SIG-M5 treated with dmso at 0.1 percent for 504 hours (cell line): ENCODE measurements around the gene SLC22A23.

ENCODE experiments used
- DNase-seq: peaks from one replicate; lab custom pipeline; 2025; ENCODE audit not compliant: unreplicated experiment; lab: John Stamatoyannopoulos, UW

SLC22A23 gene

DNA sequence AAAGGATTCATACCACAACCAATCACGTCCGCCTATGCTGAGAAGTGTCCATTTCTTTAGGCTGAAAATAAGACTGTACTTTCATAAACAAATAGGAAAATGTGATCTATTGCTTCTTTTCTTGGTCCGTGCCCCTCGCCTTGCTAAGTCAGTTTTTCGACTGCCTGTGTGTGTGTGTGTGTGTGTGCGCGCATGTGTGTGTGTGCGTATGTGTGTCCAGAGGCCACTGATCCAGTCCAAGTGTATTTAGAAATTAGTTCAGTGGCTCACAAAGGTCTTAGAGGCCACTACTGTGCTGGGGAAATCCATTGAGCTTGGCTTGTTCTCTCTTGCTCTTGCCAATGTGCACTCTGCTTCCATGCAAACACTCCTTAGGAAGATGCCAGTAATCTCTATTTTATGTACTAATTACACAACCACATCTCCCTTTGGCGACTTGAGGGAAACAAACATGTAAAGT, 50.5 kb downstream of the SLC22A23 start:
- DNase-seq: no peak

DNA sequence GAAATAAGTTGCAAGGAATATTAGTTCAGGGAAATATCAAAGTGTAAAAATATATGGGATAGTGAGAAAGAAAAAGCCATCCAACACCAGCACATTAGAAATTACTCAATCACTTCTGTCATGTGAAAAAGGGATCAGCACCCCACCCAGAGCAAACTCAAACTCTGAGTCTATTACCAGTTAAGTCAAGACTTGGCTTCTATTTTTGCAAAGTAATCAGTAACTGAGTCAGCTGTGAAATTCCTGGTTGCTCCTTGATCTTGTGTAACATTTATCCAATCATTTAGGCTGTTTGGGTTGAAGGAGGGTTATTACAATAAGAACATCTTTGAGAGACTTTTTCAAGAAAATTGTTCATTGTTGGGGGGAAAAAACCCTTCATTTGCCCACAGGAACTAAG, 51.2 kb downstream of the SLC22A23 start:
- no peak for DNase-seq

DNA sequence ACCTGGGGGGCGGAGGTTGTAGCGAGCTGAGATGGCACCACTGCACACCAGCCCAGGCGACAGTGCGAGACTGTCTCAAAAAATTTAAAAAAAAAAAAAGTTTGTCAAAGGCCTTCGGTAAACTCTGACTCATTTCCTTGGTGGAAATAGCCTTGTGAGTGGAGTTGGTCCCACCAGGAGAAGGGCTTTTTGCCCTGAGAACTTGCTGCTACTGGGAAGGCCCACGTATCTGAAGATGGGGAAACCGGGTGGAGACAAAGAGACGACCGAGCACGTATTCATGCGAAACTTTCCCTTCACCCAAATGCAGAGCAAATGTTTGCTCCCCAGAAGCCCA, 51.7 kb downstream of the SLC22A23 start:
- DNase-seq: no peak

DNA sequence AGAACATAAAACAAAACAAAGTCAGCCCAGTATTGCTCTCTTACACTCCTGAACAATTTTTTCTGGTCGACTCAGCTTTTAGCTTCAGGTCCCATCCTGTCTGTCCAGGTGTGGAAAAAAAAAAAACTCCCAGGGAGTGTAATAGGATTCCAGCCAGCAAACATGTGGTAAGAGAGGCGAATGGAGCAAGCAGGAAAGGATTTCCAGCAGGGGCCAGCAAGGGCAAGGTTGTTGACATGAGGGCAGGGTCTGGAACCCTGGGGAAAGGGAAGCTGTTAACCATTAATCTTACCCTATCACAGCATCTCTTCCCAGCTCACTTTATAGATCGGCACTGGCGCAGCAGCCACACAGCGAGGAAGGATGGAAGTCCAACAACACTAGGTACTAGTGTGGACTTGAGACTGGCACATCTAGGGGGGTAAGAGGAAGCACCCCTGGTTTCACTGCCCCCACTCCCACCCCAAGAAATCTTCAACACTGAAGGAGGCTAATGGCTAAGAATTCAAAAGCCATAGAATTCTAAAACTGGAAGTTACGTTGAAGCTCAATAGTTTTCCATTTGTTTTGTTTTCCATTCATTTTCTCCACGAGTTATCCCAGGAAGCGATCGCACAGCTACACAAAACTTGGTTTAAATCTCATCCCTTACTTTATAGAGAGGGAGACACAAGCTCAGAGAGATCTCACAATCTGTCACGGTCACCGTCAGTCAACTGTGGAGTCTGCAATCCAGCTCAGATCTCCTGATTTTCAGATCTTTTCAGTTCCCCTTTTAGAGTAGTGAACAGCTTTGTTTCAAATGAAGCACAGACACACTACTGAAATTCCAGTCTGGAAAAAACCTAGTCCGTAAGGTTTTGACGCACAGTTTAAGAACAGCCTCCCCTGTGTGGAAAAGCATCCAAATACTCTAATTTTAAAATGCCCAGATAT, 53.3 kb downstream of the SLC22A23 start:
- no peak for DNase-seq

DNA sequence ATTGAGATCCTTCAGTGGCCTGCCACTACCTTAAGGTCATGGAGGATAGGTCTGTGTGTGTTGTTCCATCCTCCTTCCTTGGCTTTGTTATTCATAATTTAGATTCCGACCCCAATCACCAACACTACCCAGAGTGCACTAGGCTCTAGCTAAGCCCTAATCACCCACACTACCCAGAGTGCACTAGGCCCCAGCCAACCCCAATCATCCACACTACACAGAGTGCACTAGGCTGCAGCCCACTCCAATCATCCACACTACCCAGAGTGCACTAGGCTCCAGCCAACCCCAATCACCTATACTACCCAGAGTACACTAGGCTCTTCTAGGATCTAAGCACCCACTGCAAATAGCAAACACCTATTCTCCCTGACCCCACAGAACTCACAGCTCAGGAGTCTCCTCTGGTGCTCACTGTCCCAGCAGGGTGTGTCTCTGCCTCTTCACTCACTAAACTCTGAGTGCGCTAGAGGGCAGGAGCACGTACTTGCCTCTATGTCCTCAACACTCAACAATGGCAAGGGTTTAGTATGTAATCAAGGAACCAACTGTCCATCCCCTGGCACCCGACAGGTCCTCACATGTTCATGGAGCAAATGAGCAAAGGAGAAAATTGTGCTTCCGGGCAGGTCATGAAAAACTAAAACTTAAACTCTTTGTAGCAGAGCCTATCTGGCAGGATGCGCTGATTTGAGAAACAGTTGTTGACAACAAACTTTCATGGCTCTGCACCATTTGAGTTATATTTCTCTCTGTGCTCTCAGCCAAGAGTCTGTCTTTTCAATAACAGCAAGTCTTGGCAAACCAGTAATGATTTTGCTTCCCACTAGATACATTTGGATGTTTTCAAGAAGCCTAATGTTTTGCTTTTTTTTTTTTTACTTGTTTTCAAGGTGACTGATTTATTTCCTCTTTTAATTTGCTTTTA, 54.3 kb downstream of the SLC22A23 start:
- no peak for DNase-seq

DNA sequence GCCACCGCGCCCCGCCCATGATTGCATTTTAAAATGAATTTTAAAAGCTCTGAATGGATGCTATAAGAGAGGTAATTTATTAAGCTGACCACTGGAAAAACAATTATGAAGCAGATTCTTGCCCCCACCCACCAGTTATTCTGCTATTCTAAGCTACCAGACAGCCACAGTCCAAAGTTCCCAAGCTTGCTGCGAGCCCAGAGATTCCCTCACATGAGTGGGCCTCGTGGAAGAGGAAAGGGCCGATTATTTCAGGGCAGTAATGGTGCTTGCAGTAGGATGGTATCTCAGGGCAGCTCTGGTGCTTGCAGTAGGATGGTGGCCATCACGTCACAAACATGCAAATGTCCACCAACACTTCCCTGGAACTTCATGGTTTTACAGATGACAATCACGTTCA, 56.7 kb downstream of the SLC22A23 start:
- DNase-seq: no peak

DNA sequence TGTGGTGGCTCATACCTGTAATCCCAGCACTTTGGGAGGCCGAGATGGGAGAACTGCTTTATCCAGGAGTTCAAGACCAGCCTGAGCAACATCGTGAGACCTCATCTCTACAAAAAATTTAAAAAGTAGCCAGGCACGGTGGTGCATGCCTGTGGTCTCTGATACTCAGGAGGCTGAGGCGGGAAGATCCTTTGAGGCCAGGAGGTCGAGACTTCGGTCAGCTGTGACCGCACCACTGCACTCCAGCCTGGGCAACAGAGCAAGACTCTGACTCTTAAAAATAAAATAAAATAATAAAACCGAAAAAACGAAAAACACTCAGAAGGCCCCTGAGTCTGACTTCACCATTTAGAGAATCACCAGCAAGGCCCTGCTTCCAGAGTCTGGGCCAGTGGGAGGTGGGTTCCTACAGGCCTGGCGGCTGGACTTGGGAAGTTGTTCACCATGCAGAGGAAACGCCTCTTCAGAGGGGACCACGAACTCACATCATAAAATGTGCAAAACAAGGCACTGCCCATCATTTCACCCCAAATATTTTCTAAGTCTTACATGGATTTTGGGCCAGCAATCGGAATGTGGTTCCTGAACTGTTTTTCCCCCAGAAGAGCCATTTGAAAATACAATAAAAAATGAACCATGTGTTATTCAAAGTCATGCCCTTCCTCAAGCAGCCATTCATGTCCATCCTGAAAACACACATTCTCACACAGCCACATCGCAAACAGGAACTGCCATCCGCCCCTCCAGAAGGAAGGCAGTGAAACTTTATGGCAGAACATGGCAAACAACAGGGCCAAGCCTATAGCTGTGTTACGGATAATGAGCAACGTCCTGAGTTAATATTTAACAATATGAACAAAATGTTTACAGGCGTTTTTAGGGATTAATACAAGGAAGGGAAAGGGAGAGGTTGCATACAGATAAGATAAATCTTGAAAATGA, 57.8 kb downstream of the SLC22A23 start:
- DNase-seq: no peak

DNA sequence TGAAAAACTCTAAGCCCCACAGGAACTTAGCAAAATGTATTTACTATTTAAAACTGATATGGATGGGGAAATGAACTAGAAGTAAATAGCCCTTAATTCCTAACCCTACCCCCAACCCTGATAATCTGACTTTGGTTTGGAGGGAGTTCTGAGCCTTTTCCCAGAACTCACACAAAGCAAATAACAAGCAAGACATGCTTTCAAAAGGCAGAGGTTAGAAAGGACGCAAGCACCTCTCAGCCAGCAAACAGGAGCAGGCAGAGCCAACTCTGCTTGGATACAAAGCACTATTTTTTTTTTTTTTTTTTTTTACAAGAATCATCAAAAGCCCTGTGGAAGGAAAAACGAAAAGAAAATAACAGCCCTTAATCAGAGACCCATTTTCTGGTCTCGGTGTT, 58.7 kb downstream of the SLC22A23 start:
- no peak for DNase-seq

DNA sequence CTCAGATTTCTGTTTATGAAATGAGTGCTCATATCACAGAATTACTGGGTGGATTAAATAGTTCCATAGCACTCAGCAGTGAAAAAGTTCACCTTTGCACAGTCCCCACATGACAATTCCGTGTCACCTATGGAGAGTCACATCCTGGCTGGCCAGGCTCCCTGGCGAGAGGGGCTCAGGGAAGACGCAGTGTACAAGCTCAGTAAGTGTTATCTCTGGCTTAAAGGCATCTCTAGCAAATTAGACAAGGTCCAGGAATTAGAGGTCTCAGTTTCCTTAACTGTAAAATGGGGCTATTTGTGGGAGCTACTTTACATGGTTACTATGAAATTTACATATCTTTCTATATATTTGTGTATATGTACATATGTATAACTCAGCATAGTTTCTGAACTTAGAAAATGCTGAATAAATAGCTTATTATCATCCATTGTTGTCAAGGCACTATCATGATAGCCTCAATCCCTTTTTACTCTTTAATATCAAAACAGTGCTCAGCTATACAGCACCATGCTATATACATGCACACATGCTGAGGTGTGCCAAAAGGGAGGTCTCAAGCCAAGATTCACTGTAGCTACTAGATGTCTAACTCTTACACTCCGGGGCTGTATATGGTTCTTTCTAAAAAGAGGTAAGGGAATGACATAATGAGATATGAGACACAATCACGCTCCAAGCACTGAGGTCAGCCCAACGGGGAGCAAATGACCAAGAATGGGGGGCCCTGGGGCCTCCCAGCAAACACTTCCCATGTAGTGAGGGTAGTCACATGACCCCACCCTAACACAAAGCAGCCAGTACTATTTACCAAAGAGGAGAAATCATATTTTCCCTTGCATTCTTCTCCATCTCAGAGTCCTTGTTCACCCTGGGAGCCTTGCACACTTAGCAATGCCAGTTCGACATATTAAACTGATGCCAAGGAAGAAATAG, 59.4 kb downstream of the SLC22A23 start:
- DNase-seq: no peak

DNA sequence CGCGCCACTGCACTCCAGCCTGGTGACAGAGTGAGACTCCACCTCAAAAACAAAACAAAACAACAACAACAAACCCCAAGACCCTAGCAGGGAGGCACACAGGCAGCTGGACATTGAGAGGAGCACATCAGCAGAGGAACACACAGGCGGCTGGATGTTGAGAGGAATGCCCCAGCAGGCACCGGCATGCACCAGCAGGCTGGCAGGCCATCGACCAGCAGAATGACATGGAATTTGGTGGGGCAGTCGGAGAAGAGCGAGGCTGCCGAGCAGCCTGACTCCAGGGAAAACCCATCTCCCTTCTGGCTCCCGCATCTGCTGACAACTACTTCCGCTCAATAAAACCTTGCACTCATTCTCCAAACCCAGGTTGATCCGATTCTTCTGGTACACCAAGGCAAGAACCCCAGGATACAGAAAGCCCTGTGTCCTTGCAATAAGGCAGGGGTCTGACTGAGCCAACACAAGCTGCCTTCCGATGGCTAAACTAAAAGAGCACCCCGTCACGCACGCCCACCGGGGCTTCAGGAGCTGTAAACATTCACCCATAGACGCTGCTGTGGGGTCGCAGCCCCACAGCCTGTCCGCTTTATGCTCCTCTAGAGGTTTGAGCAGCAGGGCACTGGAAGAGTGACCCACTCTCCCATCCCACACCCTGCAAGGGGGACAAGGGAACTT, 60.2 kb downstream of the SLC22A23 start:
- DNase-seq: no peak

DNA sequence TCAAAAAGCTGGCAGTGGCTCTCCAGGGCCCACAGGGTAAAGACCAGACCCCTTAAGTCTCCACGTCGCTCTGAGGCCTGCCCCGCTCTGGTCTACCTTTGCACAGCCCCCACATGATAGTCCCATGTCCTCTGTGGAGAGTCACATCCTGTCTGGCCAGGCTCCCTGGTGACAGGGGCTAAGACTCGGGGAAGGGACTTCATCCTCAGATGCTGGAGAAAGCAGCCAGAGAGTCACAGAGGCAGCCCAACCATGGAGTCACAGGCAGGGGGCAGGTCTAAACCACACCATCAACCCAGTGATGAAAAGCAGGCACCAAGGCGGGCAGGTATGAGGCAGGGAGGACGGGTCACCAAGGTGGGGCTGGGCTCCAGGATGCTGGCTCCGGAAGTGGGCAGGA, 62.2 kb downstream of the SLC22A23 start:
- DNase-seq: no peak

DNA sequence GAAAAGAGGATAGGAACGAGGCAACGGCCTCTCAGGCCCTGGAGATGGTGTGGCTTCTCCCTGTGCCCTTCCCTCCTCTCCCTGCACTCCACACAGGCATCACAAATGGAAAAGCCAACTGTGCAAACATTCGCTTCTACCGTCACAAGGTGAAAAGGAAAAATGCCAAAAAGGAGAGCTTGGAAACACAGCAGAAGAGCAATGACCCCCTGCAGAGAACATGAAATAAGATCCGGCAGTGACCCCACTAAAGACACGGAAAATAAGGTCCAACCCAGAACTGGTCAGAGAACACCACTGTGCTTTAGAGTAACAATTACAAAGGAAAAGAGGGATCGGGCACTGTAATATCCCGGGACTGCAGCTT, 63.0 kb downstream of the SLC22A23 start:
- DNase-seq: no peak

DNA sequence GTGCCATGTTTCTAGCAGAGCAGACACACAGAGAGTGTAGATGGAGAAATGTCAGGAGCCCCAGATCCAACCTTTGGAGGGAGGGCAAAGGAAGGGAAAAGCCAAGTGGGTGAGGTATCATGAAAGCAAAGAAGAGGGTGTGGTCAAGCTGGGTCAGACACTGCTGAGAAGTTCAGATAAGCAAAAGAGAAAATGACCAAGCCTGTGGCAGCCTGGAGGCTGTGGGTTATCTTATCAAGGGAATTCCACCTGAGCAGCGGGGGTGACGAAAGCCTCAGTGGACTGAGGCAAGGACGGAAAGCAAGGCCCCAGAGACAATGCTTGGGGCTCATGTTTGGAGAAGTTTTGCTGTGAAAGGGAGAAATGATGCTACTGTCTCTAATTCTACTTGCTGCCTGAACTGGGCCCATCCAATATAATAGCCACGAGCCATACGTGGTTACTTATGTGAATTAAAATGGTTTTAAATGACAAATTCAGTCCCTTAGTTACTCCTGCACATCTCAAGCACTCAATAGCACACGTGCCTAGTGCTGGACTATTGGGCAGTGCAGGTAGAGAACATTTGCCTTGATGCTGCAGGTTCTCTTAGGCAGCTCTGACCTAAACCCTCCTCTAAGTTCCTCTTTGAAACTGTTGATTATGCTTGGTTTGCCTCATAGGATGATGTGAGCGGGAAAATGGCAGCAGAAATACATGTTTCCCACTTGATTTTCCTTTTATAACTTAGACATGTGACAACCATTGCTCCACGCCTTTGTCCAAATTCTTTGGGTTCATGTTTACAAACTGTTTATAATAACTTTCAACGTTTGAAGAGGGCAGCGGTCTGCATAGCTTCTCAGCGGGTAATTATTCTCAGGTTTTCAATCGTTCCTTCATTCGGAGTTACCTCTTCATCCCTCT, 63.7 kb downstream of the SLC22A23 start:
- no peak for DNase-seq

DNA sequence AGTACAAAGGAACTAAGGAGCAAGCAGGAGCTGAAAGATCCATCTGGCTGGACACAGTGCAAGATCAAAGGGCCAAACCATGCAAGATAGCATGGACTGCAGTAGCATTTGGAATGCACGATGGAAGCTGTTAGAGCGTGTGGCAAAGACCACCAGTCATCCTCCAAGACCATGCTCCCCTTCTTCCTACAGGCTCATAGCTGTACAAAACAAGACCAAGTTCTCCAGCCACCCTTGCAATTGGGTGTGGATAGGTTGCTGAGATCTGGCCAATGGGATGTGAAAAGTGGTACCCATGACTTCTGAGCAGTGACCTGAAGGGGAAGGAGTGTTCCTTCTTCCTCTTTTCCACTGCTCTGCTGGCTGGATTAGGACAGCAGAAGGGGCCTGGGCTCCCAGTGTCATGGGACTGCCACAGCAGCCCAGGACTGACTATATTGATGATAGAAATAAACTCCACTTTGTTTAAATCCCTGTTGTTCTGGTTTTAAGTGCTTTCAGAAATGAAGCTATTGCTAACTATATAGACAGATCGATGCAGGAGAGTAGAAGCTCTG, 64.9 kb downstream of the SLC22A23 start:
- no peak for DNase-seq

DNA sequence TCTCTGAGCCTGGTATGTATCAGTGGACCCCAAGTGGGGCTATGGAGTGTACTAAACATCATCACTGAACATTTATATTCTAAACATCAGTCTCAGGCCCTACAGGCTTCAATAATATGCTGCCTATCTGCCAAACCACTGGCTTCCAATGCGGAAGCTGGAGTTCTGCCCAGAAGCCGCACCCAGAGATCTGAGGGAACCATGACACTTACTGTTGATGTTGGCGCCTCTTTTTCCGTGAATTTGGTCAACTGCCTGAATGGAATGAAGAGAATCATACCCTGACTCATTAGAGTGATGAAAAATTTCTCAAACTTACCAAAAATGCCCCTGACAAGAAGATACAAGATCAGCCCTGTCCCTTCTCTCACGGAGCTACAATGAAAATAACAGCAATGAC, 66.2 kb downstream of the SLC22A23 start:
- no peak for DNase-seq

DNA sequence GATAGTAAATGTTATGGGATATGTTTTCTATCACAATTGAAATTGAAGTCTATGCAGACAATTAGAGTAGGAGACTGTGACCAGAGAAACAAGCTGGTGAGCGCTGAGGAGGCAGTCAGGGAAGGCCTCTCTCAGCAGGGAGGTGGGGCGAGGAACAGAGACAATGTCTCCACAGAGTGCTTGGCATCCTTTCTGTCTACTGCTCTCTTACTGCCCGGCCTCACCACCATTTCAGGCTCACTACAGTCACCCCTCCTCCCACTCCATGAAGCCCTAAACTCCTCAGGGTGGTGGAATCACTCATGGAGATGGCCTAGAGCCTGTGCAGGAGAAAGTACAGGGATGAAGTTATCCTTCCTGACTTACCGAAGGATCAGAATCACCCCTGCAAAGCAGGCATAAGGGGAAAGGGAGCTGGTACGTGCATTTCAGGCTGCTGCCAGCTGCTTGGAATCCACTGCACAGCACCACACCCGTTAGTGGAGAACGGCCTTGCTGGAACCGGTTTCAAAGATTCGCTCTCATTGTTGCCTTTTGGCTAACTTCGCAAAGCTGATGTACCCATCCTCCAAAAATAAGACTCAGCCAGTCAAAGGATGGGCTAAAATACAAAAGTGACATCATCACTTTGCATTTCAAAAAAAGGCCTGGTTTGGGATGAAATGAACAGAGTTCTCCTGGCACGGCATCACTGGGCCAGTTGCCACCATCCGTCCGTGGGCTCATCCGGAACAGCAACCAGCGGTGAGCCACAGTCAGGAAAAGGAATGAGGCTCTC, 67.3 kb downstream of the SLC22A23 start:
- DNase-seq: no peak

DNA sequence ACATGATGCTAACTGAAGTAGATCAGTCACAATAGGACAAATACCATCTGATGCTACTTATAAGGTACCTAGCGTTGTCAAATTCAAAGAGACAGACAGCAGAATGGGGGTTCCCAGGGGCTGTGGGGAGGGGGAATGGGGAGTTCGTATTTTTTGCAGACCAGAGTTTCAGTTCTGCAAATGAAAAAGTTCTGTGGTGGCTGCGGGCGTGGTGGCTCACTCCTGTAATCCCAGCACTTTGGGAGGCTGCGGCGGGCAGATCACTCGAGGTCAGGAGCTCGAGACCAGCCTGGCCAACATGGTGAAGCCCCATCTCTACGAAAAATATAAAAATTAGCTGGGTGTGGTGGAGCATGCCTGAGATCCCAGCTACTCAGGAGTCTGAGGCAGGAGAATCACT, 68.1 kb downstream of the SLC22A23 start:
- DNase-seq: no peak
